ENCODE data around the gene GLT1D1.

Gene GLT1D1

GRCh38 chr12:129009833-129010622 is 156.8 kb downstream of the GLT1D1 start:
- no peak for DNase-seq

GRCh38 chr12:129016159-129016558 is 162.9 kb downstream of the GLT1D1 start:
- no peak for DNase-seq

- DNase-seq: no peak
Observed at GRCh38 chr12:129025055-129025454, 171.8 kb downstream of the GLT1D1 start.

GRCh38 chr12:129028844-129029243 is 175.6 kb downstream of the GLT1D1 start:
- no peak for DNase-seq
